Measurements from ENCODE around the gene PHF21B. TPM values are rescaled to one million over a fixed set of nuclear protein-coding genes. Genes with fewer than 3 reads are reported as not detected.

The PHF21B gene
- total and polyA plus RNA-seq, 2 donors (not counting 3 experiments of a cell fraction or from before 2014, with no cell fraction given), result not detected

- no peak overlapping the region for H3K27ac ChIP-seq (ENCODE audit: insufficient read depth, low read depth, low read length)
- intact Hi-C loops (cut with micrococcal nuclease) (no loop called here), dilution Hi-C loops (cut with MboI; ENCODE audit: extremely low pct_ligation_motif_present, low sequenced_read_pairs) (no loop called here)
- no peak for FAIRE-seq
- H2AFZ ChIP-seq (ENCODE audit: low read depth, low read length), result no peak overlapping the region
- no peaks in the 10 kb centered on the region for H3K79me2 ChIP-seq (ENCODE audit: control insufficient read depth, insufficient read depth, low read length)
- no TSS peak for BruUV-seq (replicated peaks)
- no peak overlapping the region for H3K4me2 ChIP-seq (ENCODE audit: insufficient read depth, low read length)
- no peaks in the 10 kb centered on the region for H3K9me1 ChIP-seq (replicated peaks; ENCODE audit: control insufficient read depth, extremely low read depth, insufficient read depth, low read length)
- H3K9me3 ChIP-seq (replicated peaks; ENCODE audit: control insufficient read depth, insufficient read depth, low read length), result no peaks in the 10 kb centered on the region
- TF ChIP-seq POLR2A (IDR thresholded peaks at IDR 0.05; ENCODE audit: low read depth, low read length) (no peak), FOS (IDR thresholded peaks at IDR 0.05; ENCODE audit: borderline replicate concordance, insufficient read depth, low read length) (no peak)
- DNase-seq (ENCODE audit: low read depth, low spot score), result no peak
- CTCF ChIA-PET, result no interaction called here
- no peak overlapping the region for H3K9ac ChIP-seq (replicated peaks; ENCODE audit: extremely low read depth, insufficient read depth, low read length)
- no peaks in the 10 kb centered on the region for H3K36me3 ChIP-seq (ENCODE audit: control insufficient read depth in 2 of 2, extremely low read depth in 1 of 2, insufficient read depth in 2 of 2, low read length in 2 of 2)
- no peaks in the 10 kb centered on the region for H3K4me1 ChIP-seq (ENCODE audit: control insufficient read depth, extremely low read depth, insufficient read depth, low read length)
- no peaks in the 10 kb centered on the region for H3K27me3 ChIP-seq (ENCODE audit: control insufficient read depth in 2 of 2, insufficient read depth in 2 of 2, low read length in 2 of 2)
- H3K4me3 ChIP-seq (replicated peaks in 1 of 3; ENCODE audit: insufficient read depth in 1 of 3, low read depth in 1 of 3, low read length in 3 of 3), result no peak overlapping the region
- POLR2A ChIA-PET, result no interaction called here
- no peaks in the 10 kb centered on the region for H4K20me1 ChIP-seq (replicated peaks; ENCODE audit: control insufficient read depth, extremely low read depth, insufficient read depth, low read length)
These were observed 62.8 kb downstream of the PHF21B start for GRCh38 chr22:44947049-44947448.

GRCh38 chr22:44944883-44945601 is 64.8 kb downstream of the PHF21B start:
- intact Hi-C loops (cut with micrococcal nuclease) (no loop called here), dilution Hi-C loops (cut with MboI; ENCODE audit: extremely low pct_ligation_motif_present, low sequenced_read_pairs) (no loop called here)
- H3K36me3 ChIP-seq (ENCODE audit: control insufficient read depth in 2 of 2, extremely low read depth in 1 of 2, insufficient read depth in 2 of 2, low read length in 2 of 2), result no peaks in the 10 kb centered on the region
- H3K4me3 ChIP-seq (replicated peaks in 1 of 3; ENCODE audit: insufficient read depth in 1 of 3, low read depth in 1 of 3, low read length in 3 of 3), result no peak overlapping the region
- DNase-seq (ENCODE audit: low read depth, low spot score) (no peak), FAIRE-seq (no peak)
- ChIA-PET CTCF (no interaction called here), POLR2A (no interaction called here)
- no peak overlapping the region for H3K9ac ChIP-seq (replicated peaks; ENCODE audit: extremely low read depth, insufficient read depth, low read length)
- no TSS peak for BruUV-seq (replicated peaks)
- no peaks in the 10 kb centered on the region for H3K4me1 ChIP-seq (ENCODE audit: control insufficient read depth, extremely low read depth, insufficient read depth, low read length)
- H3K27me3 ChIP-seq (ENCODE audit: control insufficient read depth in 2 of 2, insufficient read depth in 2 of 2, low read length in 2 of 2), result no peaks in the 10 kb centered on the region
- no peaks in the 10 kb centered on the region for H4K20me1 ChIP-seq (replicated peaks; ENCODE audit: control insufficient read depth, extremely low read depth, insufficient read depth, low read length)
- no peak overlapping the region for H3K4me2 ChIP-seq (ENCODE audit: insufficient read depth, low read length)
- no peak overlapping the region for H2AFZ ChIP-seq (ENCODE audit: low read depth, low read length)
- no peaks in the 10 kb centered on the region for H3K9me3 ChIP-seq (replicated peaks; ENCODE audit: control insufficient read depth, insufficient read depth, low read length)
- no peaks in the 10 kb centered on the region for H3K79me2 ChIP-seq (ENCODE audit: control insufficient read depth, insufficient read depth, low read length)
- no peak overlapping the region for H3K27ac ChIP-seq (ENCODE audit: insufficient read depth, low read depth, low read length)
- no peak for TF ChIP-seq GATA2 (IDR thresholded peaks at IDR 0.05; ENCODE audit: insufficient read depth, insufficient read length, low read depth, low read length)
- no peak for TF ChIP-seq POLR2A (IDR thresholded peaks at IDR 0.05; ENCODE audit: low read depth, low read length)
- no peak for TF ChIP-seq FOS (IDR thresholded peaks at IDR 0.05; ENCODE audit: borderline replicate concordance, insufficient read depth, low read length)
- TF ChIP-seq JUN (IDR thresholded peaks at IDR 0.05; ENCODE audit: borderline replicate concordance, insufficient read depth, insufficient read length, low read depth), result no peak
- no peak for TF ChIP-seq MAX (IDR thresholded peaks at IDR 0.05; ENCODE audit: insufficient read depth, insufficient read length)
- TF ChIP-seq POLR2AphosphoS5 (IDR thresholded peaks at IDR 0.05; ENCODE audit: insufficient read depth, low read depth, low read length), result no peak
- TF ChIP-seq EZH2 (IDR thresholded peaks at IDR 0.05; ENCODE audit: borderline replicate concordance, low read depth, low read length, severe bottlenecking), result no peak
- no peak for TF ChIP-seq CTCF (IDR thresholded peaks at IDR 0.05; ENCODE audit: extremely low read depth in 1 of 2, insufficient read depth in 1 of 2, low read depth in 1 of 2, low read length in 2 of 2)
- no peak for TF ChIP-seq MYC (IDR thresholded peaks at IDR 0.05; ENCODE audit: low read depth, low read length)
- no peaks in the 10 kb centered on the region for H3K9me1 ChIP-seq (replicated peaks; ENCODE audit: control insufficient read depth, extremely low read depth, insufficient read depth, low read length)
